ENCODE data around the gene CGB1. TPM values are rescaled to one million over a fixed set of nuclear protein-coding genes. Genes with fewer than 3 reads are reported as not detected.

Gene CGB1
- total and polyA plus RNA-seq, 9 of the 15 experiments (the other 6 are each of a cell fraction or from before 2014, with no cell fraction given) = not detected

DNA sequence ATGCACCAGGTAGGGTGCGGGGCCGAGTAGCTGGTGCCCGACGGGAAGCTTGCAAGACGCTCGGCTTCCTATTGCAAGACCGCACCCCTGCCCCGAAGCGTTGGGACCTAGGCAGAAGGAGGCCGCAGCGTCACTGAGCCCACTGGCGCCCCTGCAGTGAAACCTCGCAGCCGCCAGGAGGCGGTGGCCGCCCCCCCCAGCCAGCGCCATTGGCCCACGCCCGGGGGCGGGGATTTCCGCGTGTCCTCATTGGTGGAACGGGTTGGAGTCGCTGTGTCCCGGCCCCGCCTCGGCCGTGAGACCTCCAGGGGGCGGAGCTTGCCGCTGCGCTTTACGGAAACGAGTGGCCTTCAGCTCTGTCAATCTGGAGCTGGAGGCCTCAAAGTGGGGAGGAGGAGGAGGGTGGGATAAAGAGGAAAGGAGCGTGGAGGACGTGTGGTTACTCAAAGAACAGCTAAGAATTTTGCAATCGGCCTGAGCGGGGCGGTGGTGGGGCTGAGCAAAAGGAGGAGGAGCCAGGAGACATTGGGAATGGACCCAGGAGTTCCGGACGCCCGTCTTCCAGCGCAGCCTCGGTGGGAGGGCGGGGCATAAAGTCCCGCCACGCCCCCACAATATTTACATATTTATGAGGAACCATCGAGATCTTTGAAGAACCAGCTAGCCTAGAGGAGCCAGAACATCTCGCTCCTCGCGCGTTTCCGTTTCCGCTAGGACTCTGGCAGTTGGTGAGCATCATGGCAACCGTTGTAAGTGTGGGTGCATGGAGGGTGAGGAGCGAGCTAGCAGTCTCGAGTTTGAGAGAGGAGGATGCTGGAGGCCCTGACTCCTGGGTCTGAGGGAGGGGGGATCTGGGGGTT is 43.3 kb downstream of the CGB1 start, which contains the start of the genes GYS1 and RUVBL2 (continued):
- TF ChIP-seq, protein P1, sequence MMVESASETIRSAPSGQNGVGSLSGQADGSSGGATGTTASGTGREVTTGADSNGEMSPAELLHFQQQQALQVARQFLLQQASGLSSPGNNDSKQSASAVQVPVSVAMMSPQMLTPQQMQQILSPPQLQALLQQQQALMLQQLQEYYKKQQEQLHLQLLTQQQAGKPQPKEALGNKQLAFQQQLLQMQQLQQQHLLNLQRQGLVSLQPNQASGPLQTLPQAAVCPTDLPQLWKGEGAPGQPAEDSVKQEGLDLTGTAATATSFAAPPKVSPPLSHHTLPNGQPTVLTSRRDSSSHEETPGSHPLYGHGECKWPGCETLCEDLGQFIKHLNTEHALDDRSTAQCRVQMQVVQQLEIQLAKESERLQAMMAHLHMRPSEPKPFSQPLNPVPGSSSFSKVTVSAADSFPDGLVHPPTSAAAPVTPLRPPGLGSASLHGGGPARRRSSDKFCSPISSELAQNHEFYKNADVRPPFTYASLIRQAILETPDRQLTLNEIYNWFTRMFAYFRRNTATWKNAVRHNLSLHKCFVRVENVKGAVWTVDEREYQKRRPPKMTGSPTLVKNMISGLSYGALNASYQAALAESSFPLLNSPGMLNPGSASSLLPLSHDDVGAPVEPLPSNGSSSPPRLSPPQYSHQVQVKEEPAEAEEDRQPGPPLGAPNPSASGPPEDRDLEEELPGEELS (CRISPR knock-in tag; IDR thresholded peaks at IDR 0.05; ENCODE audit: borderline replicate concordance) = no peak
- TF ChIP-seq THRAP3 (IDR thresholded peaks at IDR 0.05; ENCODE audit: borderline replicate concordance) = no peak
- TF ChIP-seq, protein P2, sequence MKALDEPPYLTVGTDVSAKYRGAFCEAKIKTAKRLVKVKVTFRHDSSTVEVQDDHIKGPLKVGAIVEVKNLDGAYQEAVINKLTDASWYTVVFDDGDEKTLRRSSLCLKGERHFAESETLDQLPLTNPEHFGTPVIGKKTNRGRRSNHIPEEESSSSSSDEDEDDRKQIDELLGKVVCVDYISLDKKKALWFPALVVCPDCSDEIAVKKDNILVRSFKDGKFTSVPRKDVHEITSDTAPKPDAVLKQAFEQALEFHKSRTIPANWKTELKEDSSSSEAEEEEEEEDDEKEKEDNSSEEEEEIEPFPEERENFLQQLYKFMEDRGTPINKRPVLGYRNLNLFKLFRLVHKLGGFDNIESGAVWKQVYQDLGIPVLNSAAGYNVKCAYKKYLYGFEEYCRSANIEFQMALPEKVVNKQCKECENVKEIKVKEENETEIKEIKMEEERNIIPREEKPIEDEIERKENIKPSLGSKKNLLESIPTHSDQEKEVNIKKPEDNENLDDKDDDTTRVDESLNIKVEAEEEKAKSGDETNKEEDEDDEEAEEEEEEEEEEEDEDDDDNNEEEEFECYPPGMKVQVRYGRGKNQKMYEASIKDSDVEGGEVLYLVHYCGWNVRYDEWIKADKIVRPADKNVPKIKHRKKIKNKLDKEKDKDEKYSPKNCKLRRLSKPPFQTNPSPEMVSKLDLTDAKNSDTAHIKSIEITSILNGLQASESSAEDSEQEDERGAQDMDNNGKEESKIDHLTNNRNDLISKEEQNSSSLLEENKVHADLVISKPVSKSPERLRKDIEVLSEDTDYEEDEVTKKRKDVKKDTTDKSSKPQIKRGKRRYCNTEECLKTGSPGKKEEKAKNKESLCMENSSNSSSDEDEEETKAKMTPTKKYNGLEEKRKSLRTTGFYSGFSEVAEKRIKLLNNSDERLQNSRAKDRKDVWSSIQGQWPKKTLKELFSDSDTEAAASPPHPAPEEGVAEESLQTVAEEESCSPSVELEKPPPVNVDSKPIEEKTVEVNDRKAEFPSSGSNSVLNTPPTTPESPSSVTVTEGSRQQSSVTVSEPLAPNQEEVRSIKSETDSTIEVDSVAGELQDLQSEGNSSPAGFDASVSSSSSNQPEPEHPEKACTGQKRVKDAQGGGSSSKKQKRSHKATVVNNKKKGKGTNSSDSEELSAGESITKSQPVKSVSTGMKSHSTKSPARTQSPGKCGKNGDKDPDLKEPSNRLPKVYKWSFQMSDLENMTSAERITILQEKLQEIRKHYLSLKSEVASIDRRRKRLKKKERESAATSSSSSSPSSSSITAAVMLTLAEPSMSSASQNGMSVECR (CRISPR knock-in tag; IDR thresholded peaks at IDR 0.05) = peak; percentile 30
- TF ChIP-seq GABPA (tag; conservative IDR thresholded peaks at IDR 0.05; ENCODE audit: low read depth) = peak; percentile 97
- TF ChIP-seq, protein P3, sequence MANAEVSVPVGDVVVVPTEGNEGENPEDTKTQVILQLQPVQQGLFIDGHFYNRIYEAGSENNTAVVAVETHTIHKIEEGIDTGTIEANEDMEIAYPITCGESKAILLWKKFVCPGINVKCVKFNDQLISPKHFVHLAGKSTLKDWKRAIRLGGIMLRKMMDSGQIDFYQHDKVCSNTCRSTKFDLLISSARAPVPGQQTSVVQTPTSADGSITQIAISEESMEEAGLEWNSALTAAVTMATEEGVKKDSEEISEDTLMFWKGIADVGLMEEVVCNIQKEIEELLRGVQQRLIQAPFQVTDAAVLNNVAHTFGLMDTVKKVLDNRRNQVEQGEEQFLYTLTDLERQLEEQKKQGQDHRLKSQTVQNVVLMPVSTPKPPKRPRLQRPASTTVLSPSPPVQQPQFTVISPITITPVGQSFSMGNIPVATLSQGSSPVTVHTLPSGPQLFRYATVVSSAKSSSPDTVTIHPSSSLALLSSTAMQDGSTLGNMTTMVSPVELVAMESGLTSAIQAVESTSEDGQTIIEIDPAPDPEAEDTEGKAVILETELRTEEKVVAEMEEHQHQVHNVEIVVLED (CRISPR knock-in tag; IDR thresholded peaks at IDR 0.05) = peak; percentile 83
- no peak for TF ChIP-seq WHSC1 (IDR thresholded peaks at IDR 0.05; ENCODE audit: low read length)
- TF ChIP-seq, protein P4, sequence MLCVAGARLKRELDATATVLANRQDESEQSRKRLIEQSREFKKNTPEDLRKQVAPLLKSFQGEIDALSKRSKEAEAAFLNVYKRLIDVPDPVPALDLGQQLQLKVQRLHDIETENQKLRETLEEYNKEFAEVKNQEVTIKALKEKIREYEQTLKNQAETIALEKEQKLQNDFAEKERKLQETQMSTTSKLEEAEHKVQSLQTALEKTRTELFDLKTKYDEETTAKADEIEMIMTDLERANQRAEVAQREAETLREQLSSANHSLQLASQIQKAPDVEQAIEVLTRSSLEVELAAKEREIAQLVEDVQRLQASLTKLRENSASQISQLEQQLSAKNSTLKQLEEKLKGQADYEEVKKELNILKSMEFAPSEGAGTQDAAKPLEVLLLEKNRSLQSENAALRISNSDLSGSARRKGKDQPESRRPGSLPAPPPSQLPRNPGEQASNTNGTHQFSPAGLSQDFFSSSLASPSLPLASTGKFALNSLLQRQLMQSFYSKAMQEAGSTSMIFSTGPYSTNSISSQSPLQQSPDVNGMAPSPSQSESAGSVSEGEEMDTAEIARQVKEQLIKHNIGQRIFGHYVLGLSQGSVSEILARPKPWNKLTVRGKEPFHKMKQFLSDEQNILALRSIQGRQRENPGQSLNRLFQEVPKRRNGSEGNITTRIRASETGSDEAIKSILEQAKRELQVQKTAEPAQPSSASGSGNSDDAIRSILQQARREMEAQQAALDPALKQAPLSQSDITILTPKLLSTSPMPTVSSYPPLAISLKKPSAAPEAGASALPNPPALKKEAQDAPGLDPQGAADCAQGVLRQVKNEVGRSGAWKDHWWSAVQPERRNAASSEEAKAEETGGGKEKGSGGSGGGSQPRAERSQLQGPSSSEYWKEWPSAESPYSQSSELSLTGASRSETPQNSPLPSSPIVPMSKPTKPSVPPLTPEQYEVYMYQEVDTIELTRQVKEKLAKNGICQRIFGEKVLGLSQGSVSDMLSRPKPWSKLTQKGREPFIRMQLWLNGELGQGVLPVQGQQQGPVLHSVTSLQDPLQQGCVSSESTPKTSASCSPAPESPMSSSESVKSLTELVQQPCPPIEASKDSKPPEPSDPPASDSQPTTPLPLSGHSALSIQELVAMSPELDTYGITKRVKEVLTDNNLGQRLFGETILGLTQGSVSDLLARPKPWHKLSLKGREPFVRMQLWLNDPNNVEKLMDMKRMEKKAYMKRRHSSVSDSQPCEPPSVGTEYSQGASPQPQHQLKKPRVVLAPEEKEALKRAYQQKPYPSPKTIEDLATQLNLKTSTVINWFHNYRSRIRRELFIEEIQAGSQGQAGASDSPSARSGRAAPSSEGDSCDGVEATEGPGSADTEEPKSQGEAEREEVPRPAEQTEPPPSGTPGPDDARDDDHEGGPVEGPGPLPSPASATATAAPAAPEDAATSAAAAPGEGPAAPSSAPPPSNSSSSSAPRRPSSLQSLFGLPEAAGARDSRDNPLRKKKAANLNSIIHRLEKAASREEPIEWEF (CRISPR knock-in tag; IDR thresholded peaks at IDR 0.05) = no peak
- no peak for TF ChIP-seq LCOR (CRISPR knock-in tag; IDR thresholded peaks at IDR 0.05)
- TF ChIP-seq ZNF644 (tag; IDR thresholded peaks at IDR 0.05; ENCODE audit: low read depth) = no peak
- TF ChIP-seq ZNF140 (CRISPR knock-in tag; IDR thresholded peaks at IDR 0.05) = no peak
- TF ChIP-seq KLF6 (CRISPR knock-in tag; IDR thresholded peaks at IDR 0.05; ENCODE audit: borderline replicate concordance) = no peak
- no peak for TF ChIP-seq BMI1 (IDR thresholded peaks at IDR 0.05; ENCODE audit: low read length)
- TF ChIP-seq POLR3G (IDR thresholded peaks at IDR 0.05; ENCODE audit: extremely low read depth, insufficient read length, insufficient replicate concordance) = no peak

All from K562 (cell line).